HS-27A (cell line): ENCODE measurements around the gene PLCE1.
"Not testable (repeated sequence)": the region's sequence is repeated elsewhere in the genome, so short reads cannot be mapped to it uniquely, and the experiment has no call there.

Experiments used
- DNase-seq: peaks from one replicate; pipeline ENCODE4 v3.0.0-alpha.2; 2012; ENCODE audit warnings: low read depth, missing footprints

The PLCE1 gene

DNA sequence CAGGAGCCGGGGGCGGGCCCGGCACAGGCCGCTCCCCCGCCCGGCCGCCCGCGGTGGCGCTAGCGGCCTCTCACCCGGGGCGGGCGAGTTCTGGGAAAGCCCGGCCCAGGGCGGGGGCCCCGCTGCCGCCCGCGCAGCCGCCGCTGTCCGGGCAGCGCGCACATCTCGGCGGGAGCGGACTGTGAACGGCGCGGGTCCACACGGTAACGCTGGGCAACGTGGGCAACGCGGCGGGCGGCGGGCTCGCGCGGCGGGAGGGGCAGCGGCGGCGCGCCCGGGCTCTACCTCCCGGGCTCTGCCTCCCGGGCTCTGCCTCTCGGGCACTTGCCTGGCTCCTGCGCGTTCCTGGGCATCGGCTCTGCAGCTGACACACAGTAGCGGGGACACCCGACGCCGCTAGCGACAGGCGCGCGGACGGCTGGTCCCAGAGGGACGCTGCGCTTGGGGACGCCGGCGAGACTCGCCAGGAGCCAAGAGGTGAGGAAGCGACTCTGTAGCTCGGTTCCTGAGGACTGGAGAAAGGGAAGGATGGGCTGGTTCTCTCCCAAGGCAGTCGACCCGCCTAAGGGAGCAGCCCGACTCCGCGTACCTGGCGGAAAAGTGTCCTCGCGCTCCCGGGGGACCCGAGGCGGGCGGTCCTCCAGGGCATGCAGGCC, at the start of gene PLCE1:
PLCE1 (plus strand) TSS at position 150 of the 656 bp plus-strand sequence. CDS start 37,116 bp downstream, outside the sequence.
- DNase-seq: no peak

DNA sequence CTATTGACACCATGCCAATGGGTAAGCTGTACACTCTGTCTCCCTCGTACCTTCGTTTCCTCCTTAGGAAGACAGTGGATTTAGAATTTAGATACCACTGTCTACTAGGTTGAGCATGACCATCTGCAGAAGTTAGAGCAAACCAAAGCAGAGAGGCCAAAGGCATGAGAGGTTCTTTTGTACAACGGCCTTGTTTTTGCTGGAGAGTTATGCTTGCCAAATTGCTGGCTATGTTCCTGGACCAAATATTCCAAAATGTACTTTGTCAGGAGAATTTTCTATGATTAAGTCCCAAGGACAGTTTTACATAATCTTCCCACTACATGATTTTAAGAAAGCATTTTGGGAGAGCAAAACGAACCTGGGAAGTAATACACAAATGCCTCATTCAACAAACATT, 47.9 kb upstream of the PLCE1 start:
- DNase-seq: no peak

GRCh38 chr10:93947055-93947454, 46.7 kb upstream of the PLCE1 start:
- DNase-seq: peak; percentile 62

DNA sequence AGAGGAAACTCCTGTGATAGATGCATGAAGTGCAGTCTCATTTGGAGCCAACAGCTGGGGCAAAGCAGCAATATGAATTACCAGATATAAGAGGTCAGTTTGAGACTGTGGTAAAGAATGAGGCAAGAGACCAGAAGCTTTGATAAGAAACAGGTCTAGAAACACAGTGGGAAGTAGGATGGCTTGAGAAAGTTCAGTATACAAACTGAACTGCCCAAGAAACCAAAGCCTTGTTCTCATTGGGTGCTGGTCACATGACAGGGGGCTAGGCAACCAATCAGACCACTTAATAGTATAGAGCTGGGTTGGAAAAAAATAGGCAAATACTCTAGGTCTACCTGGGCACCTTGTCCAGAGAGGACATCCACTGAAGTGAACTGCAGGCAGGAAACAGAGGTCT, 46.2 kb upstream of the PLCE1 start:
- DNase-seq: no peak

- no peak for DNase-seq
Observed at GRCh38 chr10:93951905-93952304, 41.8 kb upstream of the PLCE1 start.

DNA sequence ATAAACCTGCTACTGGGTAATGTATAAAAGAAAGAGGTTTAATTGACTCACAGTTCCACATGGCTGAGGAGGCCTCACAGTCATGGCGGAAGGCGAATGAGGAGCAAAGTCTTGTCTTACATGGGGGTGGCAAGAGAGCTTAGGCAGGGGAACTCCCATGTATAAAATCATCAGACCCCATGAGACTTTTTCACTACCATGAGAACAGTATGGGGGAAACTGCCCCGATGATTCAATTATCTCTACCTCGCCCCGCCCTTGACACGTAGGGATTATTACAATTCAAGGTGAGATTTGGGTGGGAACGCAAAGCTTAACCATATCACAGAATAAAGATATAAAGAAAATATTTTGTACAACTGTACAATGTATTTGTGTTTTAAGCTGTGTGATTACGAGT, 39.4 kb upstream of the PLCE1 start:
- DNase-seq: no peak

DNA sequence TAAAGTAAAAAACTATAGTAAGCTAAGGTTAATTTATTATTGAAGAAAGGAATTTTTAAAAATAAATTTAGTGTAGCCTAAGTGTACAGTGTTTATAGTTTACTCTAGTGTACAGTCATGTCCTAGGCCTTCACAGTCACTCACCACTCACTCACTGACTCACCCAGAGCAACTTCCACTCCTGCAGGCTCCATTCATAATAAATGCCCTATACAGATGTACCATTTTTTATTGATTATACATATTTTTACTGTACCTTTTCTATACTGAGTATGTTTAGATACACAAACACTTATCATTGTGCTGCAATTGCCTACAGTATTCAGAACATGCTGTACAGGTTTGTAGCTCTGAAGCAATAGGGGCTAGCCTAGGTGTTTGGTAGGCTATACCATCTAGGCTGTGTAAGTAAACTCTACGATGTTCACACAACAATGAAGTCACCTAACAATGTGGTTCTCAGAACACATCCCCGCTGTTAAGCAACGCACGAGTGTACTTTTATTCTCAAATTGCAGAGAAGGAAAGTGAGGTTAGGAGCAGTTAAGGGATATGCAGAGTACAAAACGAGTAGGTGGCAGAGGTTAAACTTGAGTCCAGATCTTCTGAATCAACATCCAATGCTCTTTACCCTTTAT, 38.9 kb upstream of the PLCE1 start:
- DNase-seq: peak; percentile 26

DNA sequence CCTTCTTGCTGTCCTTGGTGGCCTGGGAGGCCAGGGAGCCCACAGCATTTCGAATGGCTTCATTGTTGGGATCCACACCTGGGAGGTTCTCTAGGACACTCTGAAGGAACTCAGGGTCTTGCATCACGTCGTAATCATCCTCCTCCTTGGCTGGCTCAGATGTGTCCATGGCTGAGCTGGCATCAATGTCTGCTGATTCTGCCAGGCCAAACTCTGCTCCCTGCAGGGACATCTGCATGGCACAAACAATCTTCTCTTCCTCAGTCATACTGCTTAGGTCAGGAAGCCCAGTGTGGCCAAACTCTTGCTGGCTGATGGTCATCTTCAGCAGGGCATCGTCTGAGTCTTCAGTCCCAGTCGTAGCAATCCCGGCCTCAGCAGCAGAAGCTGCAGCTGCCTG, 34.9 kb upstream of the PLCE1 start:
- DNase-seq: no peak

GRCh38 chr10:93960988-93961387, 32.7 kb upstream of the PLCE1 start:
- DNase-seq: not testable (repeated sequence)

DNA sequence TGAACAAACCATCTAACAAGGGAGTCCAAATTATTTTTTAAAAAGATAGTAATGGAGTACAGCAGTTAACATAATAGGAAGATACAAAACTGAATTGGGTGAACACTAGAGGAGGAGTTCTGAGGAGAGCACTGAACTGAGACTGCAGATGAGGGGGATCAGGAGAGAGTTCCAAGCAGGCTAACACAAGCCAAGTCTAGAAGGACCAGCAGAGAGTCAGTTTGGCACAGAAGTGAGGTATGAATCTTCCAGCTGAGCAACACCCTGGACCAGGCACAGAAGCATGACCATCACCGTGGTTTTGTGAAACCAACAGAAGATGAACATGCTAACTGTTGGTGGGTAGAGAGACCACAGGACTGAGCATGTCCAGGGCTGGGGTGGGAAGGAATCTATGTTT, 30.8 kb upstream of the PLCE1 start:
- DNase-seq: no peak

DNA sequence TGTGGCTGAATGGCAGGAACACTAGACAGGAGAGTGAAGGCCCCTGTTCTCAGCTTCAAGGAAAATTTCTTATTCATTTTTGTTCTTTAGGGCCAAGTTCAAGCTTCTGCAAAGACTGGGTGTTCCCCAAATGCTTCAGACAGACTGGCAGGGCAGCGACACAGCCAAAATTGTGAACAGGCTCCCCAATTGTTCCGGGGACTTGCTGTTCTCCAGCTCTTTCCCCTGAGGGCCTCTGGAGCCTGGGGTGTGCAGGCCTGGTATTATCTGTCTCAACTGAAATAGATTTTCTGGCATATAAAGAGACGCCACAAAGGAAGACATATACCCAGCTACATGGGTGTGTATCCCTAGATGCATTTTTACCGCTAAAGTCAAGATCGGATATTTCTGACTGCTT, 30.3 kb upstream of the PLCE1 start:
- no peak for DNase-seq

GRCh38 chr10:93965911-93966310, 27.8 kb upstream of the PLCE1 start:
- no peak for DNase-seq

GRCh38 chr10:93967756-93968155, 26.0 kb upstream of the PLCE1 start:
- DNase-seq: no peak

GRCh38 chr10:93968540-93968945, 25.2 kb upstream of the PLCE1 start:
- no peak for DNase-seq

DNA sequence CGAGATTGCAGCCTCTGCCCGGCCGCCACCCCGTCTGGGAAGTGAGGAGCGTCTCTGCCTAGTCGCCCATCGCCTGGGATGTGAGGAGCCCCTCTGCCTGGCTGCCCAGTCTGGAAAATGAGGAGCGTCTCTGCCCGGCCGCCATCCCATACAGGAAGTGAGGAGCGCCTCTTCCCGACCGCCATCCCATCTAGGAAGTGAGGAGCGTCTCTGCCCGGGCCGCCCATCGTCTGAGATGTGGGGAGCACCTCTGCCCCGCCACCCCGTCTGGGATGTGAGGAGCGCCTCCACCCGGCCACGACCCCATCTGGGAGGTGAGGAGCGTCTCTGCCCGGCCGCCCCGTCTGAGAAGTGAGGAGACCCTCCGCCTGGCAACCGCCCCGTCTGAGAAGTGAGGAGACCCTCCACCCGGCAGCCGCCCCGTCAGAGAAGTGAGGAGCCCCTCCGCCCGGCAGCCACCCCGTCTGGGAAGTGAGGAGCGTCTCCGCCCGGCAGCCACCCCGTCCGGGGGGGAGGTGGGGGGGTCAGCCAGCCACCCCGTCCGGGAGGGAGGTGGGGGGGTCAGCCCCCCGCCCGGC, 23.2 kb upstream of the PLCE1 start:
- DNase-seq: not testable (repeated sequence)

- no peak for DNase-seq
Observed at GRCh38 chr10:93973748-93974445, 19.8 kb upstream of the PLCE1 start.

DNA sequence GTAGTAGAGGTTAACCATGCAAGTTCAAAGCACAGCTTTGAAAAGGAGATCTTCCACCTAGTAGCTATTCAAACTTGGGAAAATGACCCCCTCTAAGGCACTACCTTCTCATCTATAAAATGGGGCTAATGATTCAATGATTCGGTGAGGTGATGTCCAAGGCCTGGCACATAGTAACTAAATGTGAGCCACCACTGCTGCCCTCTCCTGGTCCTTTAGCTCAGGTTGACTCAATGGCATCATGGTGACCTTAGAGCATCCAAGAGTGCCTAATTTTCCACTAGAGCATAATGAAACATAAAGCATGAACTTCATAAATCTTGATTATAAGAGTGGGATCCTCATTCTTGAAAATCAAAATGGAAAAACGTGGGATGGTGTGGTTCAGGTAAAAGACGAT, 16.3 kb upstream of the PLCE1 start:
- DNase-seq: no peak

DNA sequence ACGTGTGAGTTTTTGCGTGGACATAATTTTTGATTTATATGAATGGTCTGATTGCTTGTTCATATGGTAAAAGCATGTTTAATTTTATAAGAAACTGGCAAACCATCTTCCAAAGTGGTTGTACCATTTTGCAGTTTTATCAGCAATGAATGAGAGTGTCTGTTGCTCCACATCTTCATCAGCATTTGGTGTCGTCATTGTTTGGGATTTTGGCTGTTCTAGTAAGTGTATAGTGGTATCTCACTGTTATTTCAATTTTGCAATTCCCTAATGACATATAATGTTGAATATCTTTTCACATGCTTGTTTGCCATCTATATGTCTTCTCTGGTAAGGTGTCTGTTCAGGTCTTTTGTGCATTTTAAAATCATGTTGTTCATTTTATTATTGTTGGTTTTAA, 13.2 kb upstream of the PLCE1 start:
- no peak for DNase-seq

- DNase-seq: no peak
Observed at GRCh38 chr10:93991114-93991513, 2.6 kb upstream of the PLCE1 start.

DNA sequence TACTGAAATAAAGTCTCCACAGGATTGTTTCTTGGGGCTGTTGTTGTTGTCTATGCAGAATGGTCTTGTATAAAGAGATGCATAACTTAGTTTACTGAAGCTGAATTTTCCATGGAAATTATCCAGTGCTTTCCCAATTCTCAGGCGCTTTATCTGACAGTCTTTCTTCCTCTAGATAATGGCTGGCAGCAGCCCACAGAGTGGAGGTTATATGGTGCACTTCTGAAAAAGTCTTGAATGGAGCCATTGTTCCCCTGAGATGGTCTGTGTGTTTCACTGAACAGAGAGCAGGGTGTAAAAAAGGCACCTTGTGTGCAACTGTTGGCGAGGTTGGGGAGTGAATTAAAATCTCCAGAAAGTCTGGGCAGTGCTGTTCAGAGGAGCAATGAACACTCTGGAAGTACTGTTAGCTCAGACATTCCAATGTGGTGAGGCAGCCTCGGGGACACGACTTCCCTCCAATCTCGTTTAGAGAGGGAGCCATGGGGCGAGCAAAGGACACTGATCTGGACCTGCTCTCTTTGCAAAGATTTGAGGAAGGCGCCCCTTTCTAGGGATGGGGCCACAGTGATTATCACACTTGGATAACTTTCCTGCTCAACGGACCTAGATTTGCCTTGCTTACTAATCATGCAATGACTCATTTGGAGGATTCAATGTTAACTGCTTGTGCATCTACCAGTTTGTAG, 2.0 kb upstream of the PLCE1 start:
- DNase-seq: peak; percentile 62

DNA sequence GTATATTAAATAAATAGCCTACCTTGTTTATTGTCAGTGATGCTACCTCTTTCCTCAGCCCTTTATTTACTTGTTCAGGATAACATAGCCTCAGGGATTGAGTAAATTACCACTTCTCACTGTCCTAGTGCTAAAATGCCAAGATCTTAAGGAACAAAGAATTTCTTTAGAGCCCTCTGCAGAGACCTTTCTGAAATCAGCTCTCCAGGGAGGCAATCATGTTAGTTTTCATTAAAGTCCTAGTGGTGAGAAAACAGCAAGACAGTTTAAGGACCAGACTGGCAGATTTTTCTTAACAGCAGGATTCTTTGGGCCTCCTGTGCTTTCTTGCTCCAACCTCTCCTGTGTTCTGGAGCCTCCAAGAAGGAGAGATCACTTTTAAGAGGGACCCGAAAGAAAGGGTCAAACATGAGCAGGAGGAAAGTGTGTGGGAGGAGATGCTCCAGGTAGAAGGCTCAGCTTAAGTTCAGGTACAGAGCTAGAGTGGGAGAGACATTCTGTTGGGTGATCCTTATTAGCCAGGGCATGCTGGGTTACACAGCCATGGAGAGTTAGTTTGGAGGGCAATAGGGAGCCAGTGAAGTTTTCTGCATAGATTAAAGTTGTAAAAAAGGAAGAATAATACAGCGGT, 1.2 kb upstream of the PLCE1 start:
- DNase-seq: no peak

GRCh38 chr10:93993414-93993781, 333 bp upstream of the PLCE1 start:
- no peak for DNase-seq
